ENCODE data around the gene GDF11.
"Not testable (repeated sequence)": the region's sequence is repeated elsewhere in the genome, so short reads cannot be mapped to it uniquely, and the experiment has no call there.

GDF11 gene

GRCh38 chr12:55741931-55742680 is 816 bp upstream of the GDF11 start:
- DNase-seq (ENCODE audit: low spot score), result no peak

- DNase-seq (ENCODE audit: low spot score), result peak; percentile 60
Observed at GRCh38 chr12:55743406-55744339, 751 bp downstream of the GDF11 start.

GRCh38 chr12:55744340-55745030 is 1.6 kb downstream of the GDF11 start:
- DNase-seq (ENCODE audit: low spot score), result no peak

- peak; percentile 56 for DNase-seq (ENCODE audit: low spot score)
Observed at GRCh38 chr12:55745361-55746173, 2.6 kb downstream of the GDF11 start.

GRCh38 chr12:55746174-55746912 is 3.4 kb downstream of the GDF11 start:
- DNase-seq (ENCODE audit: low spot score), result no peak

- no peak for DNase-seq (ENCODE audit: low spot score)
Observed at GRCh38 chr12:55746913-55747231, 4.0 kb downstream of the GDF11 start.

GRCh38 chr12:55748230-55748993 is 5.5 kb downstream of the GDF11 start:
- DNase-seq (ENCODE audit: low spot score), result no peak

- no peak for DNase-seq (ENCODE audit: low spot score)
Observed at GRCh38 chr12:55755246-55755645, 12.3 kb downstream of the GDF11 start.

GRCh38 chr12:55757701-55758100 is 14.8 kb downstream of the GDF11 start:
- DNase-seq (ENCODE audit: low spot score), result no peak

GRCh38 chr12:55758575-55758974 is 15.7 kb downstream of the GDF11 start:
- not testable (repeated sequence) for DNase-seq (ENCODE audit: low spot score)

GRCh38 chr12:55760663-55761062 is 17.7 kb downstream of the GDF11 start:
- DNase-seq (ENCODE audit: low spot score), result no peak

- no peak for DNase-seq (ENCODE audit: low spot score)
Observed at GRCh38 chr12:55762646-55763045, 19.7 kb downstream of the GDF11 start.

GRCh38 chr12:55765736-55766290 is 22.9 kb downstream of the GDF11 start:
- DNase-seq (ENCODE audit: low spot score), result no peak

GRCh38 chr12:55767156-55767555 is 24.2 kb downstream of the GDF11 start:
- DNase-seq (ENCODE audit: low spot score), result no peak

GRCh38 chr12:55771736-55772135 is 28.8 kb downstream of the GDF11 start:
- DNase-seq (ENCODE audit: low spot score), result no peak

GRCh38 chr12:55777856-55778255 is 34.9 kb downstream of the GDF11 start:
- no peak for DNase-seq (ENCODE audit: low spot score)

GRCh38 chr12:55780685-55781084 is 37.8 kb downstream of the GDF11 start:
- DNase-seq (ENCODE audit: low spot score), result no peak

- DNase-seq (ENCODE audit: low spot score), result no peak
Observed at GRCh38 chr12:55788546-55788945, 45.6 kb downstream of the GDF11 start.

GRCh38 chr12:55789171-55789570 is 46.2 kb downstream of the GDF11 start:
- no peak for DNase-seq (ENCODE audit: low spot score)

- DNase-seq (ENCODE audit: low spot score), result no peak
Observed at GRCh38 chr12:55789893-55790292, 47.0 kb downstream of the GDF11 start.

Data from HuH-7 (cell line).